Fibroblast of skin of left quadriceps (primary cell): ENCODE data around the gene ALS2.
"Not testable (repeated sequence)": the region's sequence is repeated elsewhere in the genome, so short reads cannot be mapped to it uniquely, and the experiment has no call there.

Experiments
- DNase-seq, 2 experiments: peaks; one replicate each; pipeline ENCODE4 v3.0.0-alpha.2; 2013; ENCODE audit warnings: low read depth in 2 of 2

The ALS2 gene

DNA sequence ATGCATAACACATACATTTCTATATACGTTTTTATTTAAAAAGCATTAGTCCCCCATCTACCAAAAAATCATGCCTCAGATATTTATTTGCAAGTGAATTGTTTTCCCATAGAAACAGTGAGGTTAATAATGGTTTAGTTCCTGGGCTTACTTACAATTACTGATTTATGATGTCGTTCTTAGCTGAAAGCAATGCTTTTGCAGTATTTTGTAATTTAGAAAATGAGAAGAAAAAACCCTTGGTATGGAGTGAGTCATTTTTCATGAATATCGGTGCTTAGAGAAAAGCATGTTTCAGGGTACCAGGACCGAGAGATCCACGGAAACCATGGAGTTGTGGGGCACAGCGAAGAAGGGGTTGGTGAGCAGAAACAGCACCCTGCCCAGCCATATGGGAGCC is 13.6 kb upstream of the ALS2 start:
- peak; percentile 50 to 56 for DNase-seq

GRCh38 chr2:201793631-201794030 is 12.9 kb upstream of the ALS2 start:
- peak; percentile 59 to 60 for DNase-seq

DNA sequence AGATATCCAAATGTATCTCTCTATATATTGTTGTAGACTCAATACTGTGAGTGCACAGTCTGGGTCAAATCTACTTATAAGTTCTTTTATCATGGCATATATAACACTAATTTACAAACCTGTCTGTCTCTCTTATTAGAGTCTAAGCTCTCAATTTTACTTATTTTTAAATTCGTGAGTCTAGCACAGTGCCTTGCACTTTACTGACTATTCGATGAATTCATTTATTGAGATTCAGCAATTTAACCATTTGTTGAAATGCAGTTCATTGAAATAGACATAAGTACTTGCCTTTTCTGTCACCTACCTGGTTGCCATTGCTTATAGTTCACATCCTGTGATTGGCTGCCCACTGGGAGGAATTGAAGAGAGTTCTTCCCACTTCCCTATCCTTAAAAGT is 10.3 kb upstream of the ALS2 start:
- DNase-seq: no peak

- DNase-seq: no peak
Measured at GRCh38 chr2:201790291-201790690, 9.6 kb upstream of the ALS2 start.

GRCh38 chr2:201789395-201789794 is 8.7 kb upstream of the ALS2 start:
- no peak for DNase-seq

DNA sequence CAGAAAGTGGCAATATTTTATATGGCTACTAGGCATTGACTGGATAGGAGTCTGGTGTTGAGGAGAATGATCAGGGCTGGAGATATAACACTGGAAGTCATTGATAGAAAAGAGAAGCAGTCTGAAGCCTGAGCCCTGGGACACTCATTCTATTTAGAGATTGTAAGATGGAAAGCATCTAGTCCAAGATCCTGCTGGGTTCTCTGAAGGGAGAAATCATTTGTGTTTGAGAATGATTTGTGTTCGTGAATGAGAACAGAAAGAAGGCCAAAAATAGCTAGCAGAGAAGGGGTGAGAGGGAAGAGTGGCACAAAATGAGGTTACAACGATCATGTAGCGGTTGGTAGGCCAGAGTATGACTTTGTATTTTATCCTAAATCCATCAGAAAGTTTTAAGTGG is 7.6 kb upstream of the ALS2 start:
- no peak for DNase-seq

GRCh38 chr2:201786471-201786870 is 5.7 kb upstream of the ALS2 start:
- no peak for DNase-seq

DNA sequence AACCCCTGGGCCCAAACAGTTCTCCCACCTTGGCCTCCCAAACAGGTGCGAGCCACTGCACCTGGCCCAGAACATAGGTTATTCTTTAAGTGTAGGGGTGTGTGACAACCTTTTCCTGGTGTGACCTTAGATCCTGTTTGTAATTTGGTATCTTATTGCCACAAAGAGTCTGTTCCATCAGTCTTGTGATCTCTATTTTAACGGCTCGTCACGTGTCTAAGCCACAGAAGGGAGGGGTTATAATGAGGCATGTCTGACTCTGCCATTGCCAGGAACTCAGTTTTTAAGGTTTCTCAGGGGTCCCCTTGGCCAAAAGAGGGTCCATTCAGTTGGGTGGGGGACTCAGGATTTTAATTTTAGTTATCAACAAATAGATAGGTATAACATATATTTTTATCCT is 4.4 kb upstream of the ALS2 start:
- no peak for DNase-seq

DNA sequence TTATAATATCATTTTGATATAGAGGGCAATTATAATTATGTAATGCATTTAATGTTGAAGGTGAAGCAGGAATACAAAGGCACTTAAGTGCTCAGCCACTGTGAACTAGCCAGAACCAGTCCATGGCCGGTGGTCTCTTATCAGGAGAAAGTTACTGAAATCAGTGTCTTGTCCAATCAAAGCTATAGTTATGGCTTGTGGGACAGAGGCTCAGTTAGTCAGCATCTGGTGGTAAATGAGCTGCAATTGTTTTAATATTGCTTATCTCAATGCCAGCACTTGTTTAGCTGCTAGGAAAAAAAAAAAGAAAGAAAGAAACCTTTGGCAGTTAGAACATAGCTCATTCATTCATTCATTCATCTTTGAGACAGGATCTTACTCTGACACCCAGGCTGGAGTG is 3.8 kb upstream of the ALS2 start:
- no peak for DNase-seq

- DNase-seq: no peak
Measured at GRCh38 chr2:201781557-201782051, 871 bp upstream of the ALS2 start.

- DNase-seq: no peak
Measured at GRCh38 chr2:201779901-201780673, 646 bp downstream of the ALS2 start.

DNA sequence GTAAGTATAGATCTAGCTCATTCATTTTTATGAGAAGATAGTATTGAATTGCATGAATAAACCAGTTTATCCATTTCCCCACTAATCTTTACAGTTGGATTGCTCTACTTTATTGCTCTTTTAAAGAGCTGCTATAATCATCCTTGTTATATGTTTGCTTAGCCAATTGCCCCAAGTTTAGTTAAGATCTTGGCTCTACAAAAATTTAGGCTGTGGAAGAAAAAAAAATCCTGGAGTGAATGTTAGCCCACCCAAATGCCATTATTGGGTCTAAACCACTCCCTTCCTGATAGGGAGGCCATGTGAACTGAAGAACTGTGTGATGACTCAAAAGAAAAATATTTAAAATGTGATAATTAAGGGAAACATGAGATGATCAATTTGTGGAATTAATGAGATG is 2.9 kb downstream of the ALS2 start:
- DNase-seq: no peak

DNA sequence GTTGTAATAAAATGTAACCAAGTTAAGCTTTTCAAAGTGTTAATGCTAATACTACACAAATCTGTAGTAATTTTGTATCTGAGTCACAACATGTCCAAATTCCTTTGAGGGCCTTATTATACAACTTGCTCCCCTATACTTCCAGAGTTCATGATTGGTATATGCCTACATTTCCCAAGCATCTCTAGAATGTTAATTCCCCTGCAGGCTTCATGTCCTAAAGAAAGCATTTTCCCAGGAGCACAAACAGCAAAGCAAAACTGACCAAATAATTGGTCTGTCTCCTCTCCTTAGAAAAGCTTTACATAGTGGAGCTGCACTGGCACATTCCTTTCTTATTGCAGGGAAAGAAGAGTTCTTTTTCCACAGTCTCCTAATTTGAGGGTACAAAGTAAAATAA is 3.7 kb downstream of the ALS2 start:
- no peak for DNase-seq

GRCh38 chr2:201775326-201775725 is 5.4 kb downstream of the ALS2 start:
- no peak for DNase-seq

DNA sequence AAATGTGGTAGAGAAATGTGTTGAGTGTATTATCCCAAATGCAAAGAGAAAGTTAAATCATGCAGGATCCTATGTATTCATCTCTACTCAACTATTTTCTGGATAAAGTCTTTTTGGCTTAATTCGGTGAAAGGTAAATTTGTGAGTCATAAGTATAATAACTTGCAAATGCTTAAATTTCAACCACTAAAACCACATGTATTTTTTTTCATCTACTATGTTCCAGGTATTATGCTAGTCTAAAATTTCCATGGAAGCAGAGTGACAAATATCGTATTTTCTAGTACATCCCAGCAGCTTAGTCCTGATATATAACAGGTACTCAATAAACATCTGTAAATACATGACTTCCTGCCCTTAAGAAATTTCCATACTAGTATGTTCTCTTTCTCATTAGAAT is 6.2 kb downstream of the ALS2 start:
- DNase-seq: no peak

DNA sequence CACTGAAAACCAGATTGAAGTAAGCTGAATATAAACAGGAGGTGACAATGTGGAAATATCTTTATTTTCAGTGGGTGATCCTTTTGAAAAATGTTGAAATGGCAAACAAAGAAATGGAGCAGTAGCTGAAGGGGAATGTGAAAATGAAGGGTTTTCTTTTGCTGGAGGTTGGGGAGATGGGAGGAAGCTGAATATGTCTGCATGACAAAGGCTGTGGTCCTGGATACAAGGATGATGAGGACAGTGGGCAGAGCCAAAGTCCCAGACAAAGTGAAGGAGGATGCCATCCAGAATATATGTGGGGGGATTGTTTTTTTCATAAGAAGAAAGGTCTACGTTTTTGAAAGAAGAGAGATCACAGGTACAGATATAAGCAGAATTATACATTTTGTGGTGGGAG is 6.7 kb downstream of the ALS2 start:
- no peak for DNase-seq

- no peak for DNase-seq
Measured at GRCh38 chr2:201769666-201770373, 10.9 kb downstream of the ALS2 start.

DNA sequence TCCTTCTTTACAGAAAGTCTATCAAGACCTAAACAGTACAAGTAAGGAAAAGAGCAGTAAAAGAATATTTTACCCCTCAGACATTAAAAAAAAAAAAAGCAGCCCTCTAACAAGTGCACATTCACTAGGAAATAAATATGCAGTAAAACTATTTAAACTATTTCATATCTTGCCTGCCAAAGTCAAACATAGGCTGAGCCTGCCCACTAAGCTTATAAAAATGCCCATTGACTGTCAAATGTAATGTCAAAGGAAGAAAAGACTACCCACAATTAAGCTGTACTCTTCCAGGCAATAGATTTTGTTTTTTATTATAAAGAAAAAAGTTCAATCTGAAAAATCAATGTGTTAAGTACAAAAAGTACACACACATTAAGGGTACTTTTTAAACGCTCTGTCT is 11.8 kb downstream of the ALS2 start:
- no peak for DNase-seq

DNA sequence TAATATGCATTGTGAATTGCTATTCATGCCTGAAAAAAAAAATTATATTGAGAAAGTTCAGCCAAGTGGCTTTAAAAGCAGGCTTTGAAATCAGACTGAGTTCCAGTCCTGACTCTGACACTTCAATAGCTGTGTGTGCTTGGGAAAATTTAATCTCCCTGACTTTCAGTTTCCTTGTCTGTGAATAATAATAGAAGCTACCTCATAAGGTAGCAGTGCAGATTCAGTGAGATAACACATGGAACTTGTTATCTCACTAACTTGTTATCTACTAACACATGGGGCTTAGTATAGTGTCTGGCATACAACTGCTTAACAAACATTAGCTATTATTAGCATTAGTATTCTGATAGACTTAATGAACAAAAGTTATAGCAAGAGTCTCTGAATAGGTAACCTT is 14.9 kb downstream of the ALS2 start:
- no peak for DNase-seq

GRCh38 chr2:201764469-201764868 is 16.3 kb downstream of the ALS2 start:
- DNase-seq: not testable (repeated sequence)

- DNase-seq: no peak
Measured at GRCh38 chr2:201761101-201761500, 19.6 kb downstream of the ALS2 start.

DNA sequence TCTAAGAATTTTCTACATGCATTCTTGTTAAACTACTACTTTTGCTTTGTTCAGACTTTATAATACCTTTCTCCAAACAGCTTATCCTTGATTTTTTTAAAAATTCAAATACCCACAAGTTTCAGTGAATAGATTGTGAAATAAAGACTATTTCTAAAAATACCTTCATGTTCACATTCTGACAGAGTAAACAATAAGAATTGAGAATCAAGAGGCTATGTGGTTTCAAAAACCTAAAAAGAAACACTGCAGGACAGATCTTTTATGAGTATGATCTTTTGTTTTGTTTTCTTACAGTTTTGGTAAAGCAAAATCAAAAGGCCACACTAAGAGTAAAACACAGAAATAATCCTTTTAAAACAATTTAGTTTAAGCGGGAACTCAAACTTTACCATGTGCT is 21.2 kb downstream of the ALS2 start:
- no peak for DNase-seq

GRCh38 chr2:201758873-201759272 is 21.9 kb downstream of the ALS2 start:
- no peak for DNase-seq
